Measurements from ENCODE around the gene PSMG4. TPM values are rescaled to one million over a fixed set of nuclear protein-coding genes. Genes with fewer than 3 reads are reported as not detected.
A peak's percentile ranks its signal among the peaks of the same experiment; 100 is the strongest.

Gene PSMG4
- total RNA-seq, 1 donor from 2014 or later = 16.9 TPM

- Histone ChIP-seq H3K4me3 (no peak overlapping the region), H3K36me3 (no peaks in the 10 kb centered on the region), H3K9me3 (no peaks in the 10 kb centered on the region), H3K4me1 (no peaks in the 10 kb centered on the region), H3K27ac (no peak overlapping the region), H3K27me3 (no peaks in the 10 kb centered on the region)
- ATAC-seq (no peak), DNase-seq (no peak)
- intact Hi-C loops (cut with DNase I) = no loop called here
- TF ChIP-seq CTCF (IDR thresholded peaks at IDR 0.05) = no peak
These were observed 47.1 kb downstream of the PSMG4 start for GRCh38 chr6:3305831-3306230.

GRCh38 chr6:3306848-3307247 is 48.1 kb downstream of the PSMG4 start:
- no peaks in the 10 kb centered on the region for H3K36me3 ChIP-seq
- intact Hi-C loops (cut with DNase I) = no loop called here
- H3K4me1 ChIP-seq = no peaks in the 10 kb centered on the region
- no peak for ATAC-seq
- no peaks in the 10 kb centered on the region for H3K27me3 ChIP-seq
- no peak overlapping the region for H3K4me3 ChIP-seq
- no peak overlapping the region for H3K27ac ChIP-seq
- H3K9me3 ChIP-seq = no peaks in the 10 kb centered on the region
- DNase-seq = peak; percentile 38
- no peak for TF ChIP-seq CTCF (IDR thresholded peaks at IDR 0.05)

GRCh38 chr6:3307436-3307835 is 48.7 kb downstream of the PSMG4 start:
- H3K27ac ChIP-seq = no peak overlapping the region
- ATAC-seq (no peak), DNase-seq (peak; percentile 43)
- no peaks in the 10 kb centered on the region for H3K27me3 ChIP-seq
- no peak overlapping the region for H3K4me3 ChIP-seq
- intact Hi-C loops (cut with DNase I) = no loop called here
- no peaks in the 10 kb centered on the region for H3K4me1 ChIP-seq
- no peaks in the 10 kb centered on the region for H3K9me3 ChIP-seq
- H3K36me3 ChIP-seq = no peaks in the 10 kb centered on the region
- TF ChIP-seq CTCF (IDR thresholded peaks at IDR 0.05) = no peak

GRCh38 chr6:3308106-3308505 is 49.4 kb downstream of the PSMG4 start:
- no peaks in the 10 kb centered on the region for H3K4me1 ChIP-seq
- intact Hi-C loops (cut with DNase I) = no loop called here
- ATAC-seq = no peak
- H3K9me3 ChIP-seq = no peaks in the 10 kb centered on the region
- no peak for DNase-seq
- H3K36me3 ChIP-seq = no peaks in the 10 kb centered on the region
- H3K27ac ChIP-seq = no peak overlapping the region
- TF ChIP-seq CTCF (IDR thresholded peaks at IDR 0.05) = no peak
- H3K27me3 ChIP-seq = no peaks in the 10 kb centered on the region
- H3K4me3 ChIP-seq = no peak overlapping the region

- Histone ChIP-seq H3K36me3 (no peaks in the 10 kb centered on the region), H3K9me3 (no peaks in the 10 kb centered on the region), H3K27me3 (no peaks in the 10 kb centered on the region), H3K27ac (no peak overlapping the region), H3K4me1 (no peaks in the 10 kb centered on the region), H3K4me3 (no peak overlapping the region)
- peak; percentile 63 for DNase-seq
- no peak for TF ChIP-seq CTCF (IDR thresholded peaks at IDR 0.05)
- intact Hi-C loops (cut with DNase I) = no loop called here
- ATAC-seq = peak; percentile 63
These were observed 50.8 kb downstream of the PSMG4 start for GRCh38 chr6:3309391-3310050.

GRCh38 chr6:3310051-3310448 is 51.3 kb downstream of the PSMG4 start:
- no peaks in the 10 kb centered on the region for H3K9me3 ChIP-seq
- H3K27me3 ChIP-seq = no peaks in the 10 kb centered on the region
- DNase-seq (no peak), ATAC-seq (no peak)
- H3K4me3 ChIP-seq = no peak overlapping the region
- H3K27ac ChIP-seq = no peak overlapping the region
- no peak for TF ChIP-seq CTCF (IDR thresholded peaks at IDR 0.05)
- H3K4me1 ChIP-seq = no peaks in the 10 kb centered on the region
- intact Hi-C loops (cut with DNase I) = no loop called here
- no peaks in the 10 kb centered on the region for H3K36me3 ChIP-seq
